ENCODE measurements around the gene IDUA.
A peak's percentile ranks its signal among the peaks of the same experiment; 100 is the strongest.

Gene IDUA

GRCh38 chr4:1031956-1032795 is 45.3 kb downstream of the IDUA start:
- DNase-seq: no peak

GRCh38 chr4:1032861-1033260 is 46.0 kb downstream of the IDUA start:
- DNase-seq: no peak

GRCh38 chr4:1033840-1034551 is 47.2 kb downstream of the IDUA start:
- DNase-seq: no peak

- no peak for DNase-seq
Observed at GRCh38 chr4:1035510-1035909, 48.7 kb downstream of the IDUA start.

- no peak for DNase-seq
Observed at GRCh38 chr4:1036095-1036494, 49.3 kb downstream of the IDUA start.

- DNase-seq: no peak
Observed at GRCh38 chr4:1036976-1037810, 50.3 kb downstream of the IDUA start.

- DNase-seq: no peak
Observed at GRCh38 chr4:1038948-1039492, 52.2 kb downstream of the IDUA start.

- DNase-seq: no peak
Observed at GRCh38 chr4:1039493-1040343, 52.9 kb downstream of the IDUA start.

GRCh38 chr4:1040344-1041146 is 53.7 kb downstream of the IDUA start:
- DNase-seq: no peak

- peak in 1 of 5 experiments; percentile 22 for DNase-seq
Observed at GRCh38 chr4:1041147-1041935, 54.5 kb downstream of the IDUA start.

GRCh38 chr4:1041936-1042330 is 55.1 kb downstream of the IDUA start:
- DNase-seq: no peak

GRCh38 chr4:1042352-1043055 is 55.7 kb downstream of the IDUA start:
- DNase-seq: no peak

GRCh38 chr4:1043162-1043561 is 56.3 kb downstream of the IDUA start:
- DNase-seq: no peak

GRCh38 chr4:1043651-1044468 is 57.0 kb downstream of the IDUA start:
- DNase-seq: no peak

- no peak for DNase-seq
Observed at GRCh38 chr4:1044469-1045192, 57.8 kb downstream of the IDUA start.

GRCh38 chr4:1045193-1045594 is 58.4 kb downstream of the IDUA start:
- DNase-seq: no peak

GRCh38 chr4:1045595-1046201 is 58.9 kb downstream of the IDUA start:
- DNase-seq: peak in 1 of 5 experiments; percentile 19
